ENCODE results near the gene PCP2. TPM values are rescaled to one million over a fixed set of nuclear protein-coding genes. Genes with fewer than 3 reads are reported as not detected.

Gene PCP2
- total and polyA plus RNA-seq, 2 of the 8 experiments (the other 6 are each of a cell fraction or from before 2014, with no cell fraction given) = not detected

GRCh38 chr19:7617172-7617571 is 16.3 kb downstream of the PCP2 start:
- no peak overlapping the region for H3K14ac ChIP-seq (ENCODE audit: insufficient read length)
- ChIA-PET POLR2A (ENCODE audit: partially characterized antibody) (interaction anchor here (0.6 to 4.3 kb wide), 3 partner anchors 10 to 72 kb away, joined by 3 to 29 read pairs (median 7); no protein-coding TSS in a partner anchor), CTCF (ENCODE audit: partially characterized antibody) (interaction anchor here (0.6 to 0.7 kb wide), 2 partner anchors 131 to 162 kb away, joined by 3 to 4 read pairs; no protein-coding TSS in a partner anchor)
- H2BK5ac ChIP-seq (ENCODE audit: low read depth, low read length) = no peak overlapping the region
- H3K23me2 ChIP-seq (ENCODE audit: low read depth, low read length) = no peaks in the 10 kb centered on the region
- H3K79me1 ChIP-seq (ENCODE audit: low read depth, low read length) = no peaks in the 10 kb centered on the region
- no peak for TF ChIP-seq YY1 (IDR thresholded peaks at IDR 0.05; ENCODE audit: low read depth, low read length)
- no peak for TF ChIP-seq ATF2 (IDR thresholded peaks at IDR 0.05; ENCODE audit: low read length)
- no peak for TF ChIP-seq RBBP5 (IDR thresholded peaks at IDR 0.05; ENCODE audit: borderline replicate concordance, low read depth, low read length)
- no peak for TF ChIP-seq GABPA (IDR thresholded peaks at IDR 0.05; ENCODE audit: borderline replicate concordance, insufficient read depth, low read length)
- TF ChIP-seq POLR2AphosphoS5 (IDR thresholded peaks at IDR 0.05; ENCODE audit: low read depth, low read length) = no peak
- no peak for TF ChIP-seq CHD1 (IDR thresholded peaks at IDR 0.05; ENCODE audit: low read depth, low read length)
- TF ChIP-seq SIX5 (IDR thresholded peaks at IDR 0.05; ENCODE audit: low read depth, low read length) = no peak
- no peak for TF ChIP-seq TAF1 (IDR thresholded peaks at IDR 0.05; ENCODE audit: low read depth, low read length)
- no peak overlapping the region for H4K8ac ChIP-seq (ENCODE audit: extremely low read depth, insufficient read depth, low read length)
- peaks cover 2 to 49% (median 16%) of the 10 kb centered on the region in 4 experiments; a peak in 6 of 8 replicates for H3K36me3 ChIP-seq (ENCODE audit: control insufficient read depth in 2 of 4, insufficient read depth in 4 of 4, low read length in 3 of 4)
- no peaks in the 10 kb centered on the region for H3K4me1 ChIP-seq (replicated peaks in 1 of 4; ENCODE audit: control insufficient read depth in 3 of 4, insufficient read depth in 4 of 4, low read length in 3 of 4)
- H2AFZ ChIP-seq (ENCODE audit: low read length) = no peak overlapping the region
- H3K9ac ChIP-seq (replicated peaks in 1 of 4; ENCODE audit: extremely low read depth in 1 of 4, low read depth in 3 of 4, low read length in 3 of 4) = no peak overlapping the region
- H4K20me1 ChIP-seq (replicated peaks in 1 of 2; ENCODE audit: control insufficient read depth in 1 of 2, insufficient read depth in 2 of 2, low read length in 2 of 2) = peaks cover 6 to 12% of the 10 kb centered on the region in 2 experiments
- H2BK20ac ChIP-seq (ENCODE audit: low read length) = no peak overlapping the region
- no peak overlapping the region for H3K18ac ChIP-seq (ENCODE audit: extremely low read depth, low read length)
- no peak overlapping the region for H3K4ac ChIP-seq (replicated peaks; ENCODE audit: insufficient read length, low read depth, low read length)
- H2BK12ac ChIP-seq (ENCODE audit: low read depth, low read length) = no peak overlapping the region
- no peak overlapping the region for H4K5ac ChIP-seq (ENCODE audit: insufficient read length, low read depth, low read length)
- DNase-seq (ENCODE audit: low read depth in 1 of 2, low spot score in 2 of 2) (no peak), FAIRE-seq (no peak)
- no peak overlapping the region for H3K27ac ChIP-seq (ENCODE audit: low read depth, low read length)
- no peak overlapping the region for H3K56ac ChIP-seq (replicated peaks; ENCODE audit: insufficient read length, low read depth, low read length)
- 87% methylated on average over 10 of the region's 12 CpGs; no CpG with 5 or more reads in 1 of the 2 experiments for WGBS, 2 experiments (ENCODE audit: extremely low coverage in 1 of 2, insufficient coverage in 1 of 2, insufficient read length in 1 of 2, insufficient replicate concordance in 2 of 2, low coverage in 1 of 2, low lambda C conversion rate in 2 of 2, missing lambda C conversion rate in 1 of 2)
- no peaks in the 10 kb centered on the region for H3K9me3 ChIP-seq (ENCODE audit: insufficient read depth in 2 of 2, low read depth in 1 of 2, low read length in 1 of 2)
- no peak overlapping the region for H2BK120ac ChIP-seq (replicated peaks; ENCODE audit: low read depth, low read length)
- no peak overlapping the region for H3K4me3 ChIP-seq (ENCODE audit: extremely low read depth in 1 of 4, insufficient read depth in 2 of 4, low read depth in 3 of 4, low read length in 4 of 4)
- H2BK15ac ChIP-seq (ENCODE audit: low read length) = no peak overlapping the region
- no peak overlapping the region for H2AK5ac ChIP-seq (ENCODE audit: low read depth, low read length)
- no peaks in the 10 kb centered on the region for H3K27me3 ChIP-seq (replicated peaks in 1 of 4; ENCODE audit: control insufficient read depth in 3 of 4, extremely low read depth in 1 of 4, insufficient read depth in 3 of 4, low read length in 3 of 4)
- no peak overlapping the region for H4K91ac ChIP-seq (replicated peaks; ENCODE audit: insufficient read length, low read length)
- H3K23ac ChIP-seq (ENCODE audit: insufficient read length) = no peak overlapping the region
- no peaks in the 10 kb centered on the region for H3K79me2 ChIP-seq (ENCODE audit: control insufficient read depth in 1 of 2, insufficient read depth in 2 of 2, low read length in 2 of 2)
- no peak overlapping the region for H3K4me2 ChIP-seq (ENCODE audit: insufficient read depth in 1 of 2, low read depth in 2 of 2, low read length in 2 of 2)
